ENCODE results near the gene CLCN2.

CLCN2 gene

GRCh38 chr3:184368116-184368515, 6.7 kb upstream of the CLCN2 start:
- TF ChIP-seq CTCF (IDR thresholded peaks at IDR 0.05; ENCODE audit: control insufficient read depth, extremely low read depth, insufficient read depth) = no peak
- no peak overlapping the region for H3K4me3 ChIP-seq (ENCODE audit: low read depth, low read length)
- DNase-seq (ENCODE audit: low read depth) = no peak

- H3K4me3 ChIP-seq (ENCODE audit: low read depth, low read length) = no peak overlapping the region
- TF ChIP-seq CTCF (IDR thresholded peaks at IDR 0.05; ENCODE audit: control insufficient read depth, extremely low read depth, insufficient read depth) = no peak
- no peak for DNase-seq (ENCODE audit: low read depth)
Observed at GRCh38 chr3:184366619-184367289, 5.3 kb upstream of the CLCN2 start.

GRCh38 chr3:184362668-184363546, 1.5 kb upstream of the CLCN2 start:
- TF ChIP-seq CTCF (IDR thresholded peaks at IDR 0.05; ENCODE audit: control insufficient read depth, extremely low read depth, insufficient read depth) = peak; percentile 72
- peak; percentile 98 for DNase-seq (ENCODE audit: low read depth)
- peak overlapping the region; percentile 96 for H3K4me3 ChIP-seq (ENCODE audit: low read depth, low read length)

- H3K4me3 ChIP-seq (ENCODE audit: low read depth, low read length) = peak overlapping the region; percentile 96
- DNase-seq (ENCODE audit: low read depth) = peak; percentile 41
Observed at GRCh38 chr3:184361932-184362667, 695 bp upstream of the CLCN2 start.

GRCh38 chr3:184360929-184361531, 375 bp downstream of the CLCN2 start:
- DNase-seq (ENCODE audit: low read depth) = no peak
- no peak for TF ChIP-seq CTCF (IDR thresholded peaks at IDR 0.05; ENCODE audit: control insufficient read depth, extremely low read depth, insufficient read depth)
- peak overlapping the region; percentile 96 for H3K4me3 ChIP-seq (ENCODE audit: low read depth, low read length)

More at GRCh38 chr3:184361932-184362667, 695 bp upstream of the CLCN2 start:
- no peak for TF ChIP-seq CTCF (IDR thresholded peaks at IDR 0.05; ENCODE audit: control insufficient read depth, extremely low read depth, insufficient read depth)

- peak overlapping the region; percentile 96 for H3K4me3 ChIP-seq (ENCODE audit: low read depth, low read length)
- DNase-seq (ENCODE audit: low read depth) = no peak
- TF ChIP-seq CTCF (IDR thresholded peaks at IDR 0.05; ENCODE audit: control insufficient read depth, extremely low read depth, insufficient read depth) = no peak
Observed at GRCh38 chr3:184360070-184360928, 1.1 kb downstream of the CLCN2 start.
